HepG2 (cell line): ENCODE measurements around the gene DAZAP1. TPM values are rescaled to one million over a fixed set of nuclear protein-coding genes. Genes with fewer than 3 reads are reported as not detected.

ENCODE experiments used
- CC2D1A ChIP-seq: sonication (generic); formaldehyde crosslinking; IDR thresholded peaks from 2 replicates; pipeline ENCODE4 v1.8.1; 2023; ENCODE audit warnings: mild to moderate bottlenecking, missing genetic modification reagents
- CHCHD3 ChIP-seq: sonication (generic); formaldehyde crosslinking; IDR thresholded peaks from 2 replicates; pipeline ENCODE4 v1.8.0; 2022; ENCODE audit warnings: mild to moderate bottlenecking, missing genetic modification reagents, moderate library complexity
- HNRNPL ChIP-seq: fragments of 200-400 bp; formaldehyde crosslinking; IDR thresholded peaks from 2 replicates; pipeline ENCODE4 v1.6.1; 2017; ENCODE audit warnings: mild to moderate bottlenecking, low read depth, low read length
- MNT ChIP-seq: fragments of 450-650 bp; IDR thresholded peaks from 2 replicates; pipeline ENCODE4 v1.6.1; 2016
- TFDP1 ChIP-seq: IDR thresholded peaks from 2 replicates; pipeline ENCODE4 v1.6.1; 2016; ENCODE audit warnings: missing compliant biosample characterization, missing genetic modification reagents, borderline replicate concordance
- USF2 ChIP-seq, 2 experiments: sonication (generic) in 1 of 2; formaldehyde crosslinking in 1 of 2; IDR thresholded peaks; 2 replicates each; pipeline versions ENCODE4 v1.5.1 to v1.6.1; 2011 to 2020; ENCODE audit warnings: borderline replicate concordance in 1 of 2, low read depth in 1 of 2, low read length in 1 of 2, mild to moderate bottlenecking in 1 of 2, missing genetic modification reagents in 1 of 2, moderate library complexity in 1 of 2
- ZBTB40 ChIP-seq, 2 experiments: fragments of 450-650 bp in 1 of 2; sonication (generic) in 1 of 2; formaldehyde crosslinking in 1 of 2; IDR thresholded peaks; 2 replicates each; pipeline versions ENCODE4 v1.6.1 to v1.8.0; 2016 to 2022; ENCODE audit warnings: antibody characterized with exemption in 1 of 2, mild to moderate bottlenecking in 1 of 2, missing genetic modification reagents in 1 of 2
- ZC3H13 ChIP-seq: sonication (generic); formaldehyde crosslinking; IDR thresholded peaks from 2 replicates; pipeline ENCODE4 v1.8.1; 2023; ENCODE audit warnings: mild to moderate bottlenecking, missing genetic modification reagents, moderate library complexity
- ZNF143 ChIP-seq: sonication (generic); formaldehyde crosslinking; IDR thresholded peaks from 2 replicates; pipeline ENCODE4 v1.4.0; 2020; ENCODE audit warnings: missing genetic modification reagents
- ZNF503 ChIP-seq: sonication (generic); formaldehyde crosslinking; IDR thresholded peaks from 2 replicates; pipeline ENCODE4 v1.4.0; 2020; ENCODE audit warnings: missing genetic modification reagents
- polyA plus RNA-seq, 8 experiments: library from polyadenylated mRNA; depleted of rRNA in 3 of 8; stranded (reverse) in 7 of 8; unstranded in 1 of 8; fragments of >200 nt; fragmentation: Illumina TruSeq in 4 of 8; extraction: Trizol in 4 of 8; gene quantifications; 2 replicates each; pipeline versions ENCODE4 v1.2.1 to v1.2.3, GENCODE V29; 2011 to 2016; ENCODE audit warnings: low read depth in 4 of 8, missing spikeins in 1 of 8, mixed read lengths in 1 of 8; ENCODE audit not compliant: insufficient read depth in 1 of 8
- total RNA-seq, 5 experiments: library from RNA; depleted of rRNA; stranded (reverse); fragments of >200 nt; fragmentation: Illumina TruSeq; extraction: Trizol; gene quantifications; 2 replicates each; pipeline ENCODE4 v1.2.3, GENCODE V29; 2016; ENCODE audit warnings: low read depth in 1 of 5

DAZAP1 gene
- total and polyA plus RNA-seq, 2 of the 13 experiments (the other 11 are each of a cell fraction or from before 2014, with no cell fraction given): 63.3 to 79.2 TPM

GRCh38 chr19:1377965-1378785 is 29.2 kb upstream of the DAZAP1 start (continued):
- TF ChIP-seq TFDP1 (CRISPR knock-in tag) (no peak), MNT (no peak), ZC3H13 (0 out of 2 replicates have a peak, but pooled peaks have one; percentile 15), USF2 (IDR thresholded peaks at IDR 0.05; ENCODE audit: low read depth, low read length) (no peak), USF2 (CRISPR knock-in tag; IDR thresholded peaks at IDR 0.05; ENCODE audit: borderline replicate concordance) (no peak), CC2D1A (CRISPR knock-in tag) (no peak), CHCHD3 (CRISPR knock-in tag) (no peak), HNRNPL (0 out of 2 replicates have a peak, but pooled peaks have one; percentile 44), ZNF503 (CRISPR knock-in tag) (no peak), ZNF143 (CRISPR knock-in tag) (no peak), ZBTB40 (IDR thresholded peaks at IDR 0.05) (no peak), ZBTB40 (CRISPR knock-in tag; IDR thresholded peaks at IDR 0.05) (no peak)
